Endothelial cell of umbilical vein (primary cell): Measurements from ENCODE around the gene BUB1. TPM values are rescaled to one million over a fixed set of nuclear protein-coding genes. Genes with fewer than 3 reads are reported as not detected.
"Not testable (repeated sequence)": the region's sequence is repeated elsewhere in the genome, so short reads cannot be mapped to it uniquely, and the experiment has no call there.

ENCODE experiments used
- BruUV-seq: library from RNA; stranded (reverse); fragments of 400-500 nt; replicated peaks from 2 replicates; lab custom pipeline; 2021; lab: Mats Ljungman, UMichigan
- CTCF ChIA-PET: fragments of 300-600, 350-600 bp; sonication (Branson Sonifier 250); formaldehyde crosslinking; loops from one replicate; lab custom pipeline; 2021; ENCODE audit warnings: antibody characterized with exemption, inconsistent platforms; lab: Charles Lee
- POLR2A ChIA-PET: fragments of 300-600, 350-600 bp; sonication (Branson Sonifier 250); formaldehyde crosslinking; loops from one replicate; lab custom pipeline; 2021; ENCODE audit warnings: antibody characterized with exemption, inconsistent platforms; lab: Charles Lee
- DNase-seq: peaks from one replicate; pipeline ENCODE4 v3.0.0-alpha.2; 2011; ENCODE audit warnings: low read depth, low spot score
- FAIRE-seq: peaks from 2 replicates; lab custom pipeline; 2011; peaks lifted over from hg19 to GRCh38; lab: Jason Lieb, UNC
- H2AFZ ChIP-seq: 2 replicates; pipeline ENCODE4 v1.6.0; 2012; ENCODE audit warnings: low read depth, low read length, control low read depth, inconsistent platforms
- H3K27ac ChIP-seq: 2 replicates; pipeline ENCODE4 v1.5.1; 2011; ENCODE audit warnings: low read depth, mild to moderate bottlenecking, control low read depth, low read length, moderate library complexity; ENCODE audit not compliant: insufficient read depth
- H3K27me3 ChIP-seq, 2 experiments: 2 replicates each; pipeline versions ENCODE4 v1.6.0 to v1.6.1; 2011; ENCODE audit warnings: low read length in 2 of 2, mixed read lengths in 1 of 2; ENCODE audit not compliant: control insufficient read depth in 2 of 2, insufficient read depth in 2 of 2
- H3K36me3 ChIP-seq, 2 experiments: 2 replicates in 1 of 2; 3 replicates in 1 of 2; pipeline ENCODE4 v1.5.1; 2011; ENCODE audit warnings: low read length in 2 of 2, mild to moderate bottlenecking in 1 of 2, moderate library complexity in 1 of 2; ENCODE audit not compliant: control insufficient read depth in 2 of 2, insufficient read depth in 2 of 2; ENCODE audit errors: extremely low read depth in 1 of 2
- H3K4me1 ChIP-seq: 3 replicates; pipeline ENCODE4 v1.5.1; 2011; ENCODE audit warnings: mild to moderate bottlenecking, low read length; ENCODE audit not compliant: control insufficient read depth, insufficient read depth; ENCODE audit errors: extremely low read depth
- H3K4me2 ChIP-seq: 2 replicates; pipeline ENCODE4 v1.6.1; 2011; ENCODE audit warnings: low read length, control low read depth, mixed read lengths; ENCODE audit not compliant: insufficient read depth
- H3K4me3 ChIP-seq, 3 experiments: fragments of 200-600 bp in 1 of 3; sonication (generic), shearing (Covaris generic) in 1 of 3; replicated peaks in 1 of 3; 2 replicates each; pipeline ENCODE4 v1.5.1; 2011 to 2016; ENCODE audit warnings: control low read depth in 3 of 3, low read length in 3 of 3, mild to moderate bottlenecking in 2 of 3, inconsistent platforms in 1 of 3, low read depth in 1 of 3, moderate library complexity in 1 of 3; ENCODE audit not compliant: insufficient read depth in 1 of 3
- H3K79me2 ChIP-seq: 2 replicates; pipeline ENCODE4 v1.6.0; 2012; ENCODE audit warnings: low read length, inconsistent platforms; ENCODE audit not compliant: control insufficient read depth, insufficient read depth
- H3K9ac ChIP-seq: replicated peaks from 2 replicates; pipeline ENCODE3; 2011; ENCODE audit warnings: low read length, control low read depth; ENCODE audit not compliant: insufficient read depth; ENCODE audit errors: extremely low read depth
- H3K9me1 ChIP-seq: replicated peaks from 3 replicates; pipeline ENCODE4 v1.6.0; 2011; ENCODE audit warnings: mild to moderate bottlenecking, low read length; ENCODE audit not compliant: control insufficient read depth, insufficient read depth; ENCODE audit errors: extremely low read depth
- H3K9me3 ChIP-seq: replicated peaks from 2 replicates; pipeline ENCODE4 v1.5.1; 2012; ENCODE audit warnings: low read length, inconsistent platforms; ENCODE audit not compliant: control insufficient read depth, insufficient read depth
- H4K20me1 ChIP-seq: replicated peaks from 2 replicates; pipeline ENCODE3; 2011; ENCODE audit warnings: mild to moderate bottlenecking, low read length; ENCODE audit not compliant: control insufficient read depth, insufficient read depth; ENCODE audit errors: extremely low read depth
- EZH2 ChIP-seq: IDR thresholded peaks from 2 replicates; pipeline ENCODE4 v1.6.1; 2012; ENCODE audit warnings: borderline replicate concordance, low read depth, mild to moderate bottlenecking, moderate library complexity, low read length, inconsistent platforms; ENCODE audit not compliant: severe bottlenecking
- dilution Hi-C: fragments of 300-500 bp; cut with MboI; formaldehyde crosslinking; loops from one replicate; pipeline ENCODE4 v1.15.0; 2019; ENCODE audit warnings: low sequenced_read_pairs; ENCODE audit not compliant: extremely low pct_ligation_motif_present
- intact Hi-C: fragments of 100-400 bp; cut with micrococcal nuclease; formaldehyde crosslinking; loops from one replicate; pipeline ENCODE4 v1.10.0; 2022
- polyA plus RNA-seq, 4 experiments: library from polyadenylated mRNA; depleted of rRNA in 3 of 4; stranded (reverse) in 3 of 4; unstranded in 1 of 4; fragments of >200 nt; gene quantifications; 2 replicates each; pipeline versions ENCODE4 v1.2.1 to v1.2.3, GENCODE V29; 2011 to 2012; ENCODE audit warnings: missing spikeins in 1 of 4
- total RNA-seq: library from RNA; stranded (reverse); gene quantifications from 2 replicates; pipeline ENCODE4 v1.2.3, GENCODE V29; 2021

BUB1 gene
- total and polyA plus RNA-seq, 2 donors (not counting 3 experiments of a cell fraction or from before 2014, with no cell fraction given), result 16.1 to 66.4 TPM

- H3K4me3 ChIP-seq, H3K36me3 ChIP-seq, POLR2A ChIA-PET, H3K27ac ChIP-seq, FAIRE-seq, H3K79me2 ChIP-seq, H3K4me2 ChIP-seq, dilution Hi-C loops, H3K9ac ChIP-seq, CTCF ChIA-PET, H2AFZ ChIP-seq, intact Hi-C loops, H4K20me1 ChIP-seq, DNase-seq, H3K4me1 ChIP-seq, BruUV-seq, H3K9me1 ChIP-seq, H3K9me3 ChIP-seq: not testable (repeated sequence)
- H3K27me3 ChIP-seq, result peaks cover 17 to 65% of the 10 kb centered on the region in 2 experiments
Measured at GRCh38 chr2:110687775-110688484, 10.1 kb upstream of the BUB1 start.

- dilution Hi-C loops, result no loop called here
- Histone ChIP-seq H4K20me1 (no peaks in the 10 kb centered on the region), H3K9me1 (no peaks in the 10 kb centered on the region), H3K79me2 (no peaks in the 10 kb centered on the region), H3K36me3 (no peaks in the 10 kb centered on the region), H3K4me2 (no peak overlapping the region), H3K4me1 (peaks cover 9% of the 10 kb centered on the region), H3K9me3 (no peaks in the 10 kb centered on the region), H3K4me3 (no peak overlapping the region), H2AFZ (no peak overlapping the region), H3K9ac (no peak overlapping the region), H3K27me3 (peaks cover 14 to 40% of the 10 kb centered on the region in 2 experiments), H3K27ac (no peak overlapping the region)
- BruUV-seq, result no TSS peak
- TF ChIP-seq EZH2, result no peak
- ChIA-PET CTCF (interaction anchor here (2.9 kb wide), 1 partner anchor 72 kb away, joined by 11 read pairs; no protein-coding TSS in a partner anchor), POLR2A (no interaction called here)
- DNase-seq (no peak), FAIRE-seq (no peak)
- intact Hi-C loops, result no loop called here
Measured at GRCh38 chr2:110682872-110683271, 5.0 kb upstream of the BUB1 start.
